ENCODE measurements around the gene CDH16.
"Not testable (repeated sequence)": the region's sequence is repeated elsewhere in the genome, so short reads cannot be mapped to it uniquely, and the experiment has no call there.

CDH16 gene

GRCh38 chr16:66908116-66908515, 10.6 kb downstream of the CDH16 start:
- DNase-seq, result no peak

DNA sequence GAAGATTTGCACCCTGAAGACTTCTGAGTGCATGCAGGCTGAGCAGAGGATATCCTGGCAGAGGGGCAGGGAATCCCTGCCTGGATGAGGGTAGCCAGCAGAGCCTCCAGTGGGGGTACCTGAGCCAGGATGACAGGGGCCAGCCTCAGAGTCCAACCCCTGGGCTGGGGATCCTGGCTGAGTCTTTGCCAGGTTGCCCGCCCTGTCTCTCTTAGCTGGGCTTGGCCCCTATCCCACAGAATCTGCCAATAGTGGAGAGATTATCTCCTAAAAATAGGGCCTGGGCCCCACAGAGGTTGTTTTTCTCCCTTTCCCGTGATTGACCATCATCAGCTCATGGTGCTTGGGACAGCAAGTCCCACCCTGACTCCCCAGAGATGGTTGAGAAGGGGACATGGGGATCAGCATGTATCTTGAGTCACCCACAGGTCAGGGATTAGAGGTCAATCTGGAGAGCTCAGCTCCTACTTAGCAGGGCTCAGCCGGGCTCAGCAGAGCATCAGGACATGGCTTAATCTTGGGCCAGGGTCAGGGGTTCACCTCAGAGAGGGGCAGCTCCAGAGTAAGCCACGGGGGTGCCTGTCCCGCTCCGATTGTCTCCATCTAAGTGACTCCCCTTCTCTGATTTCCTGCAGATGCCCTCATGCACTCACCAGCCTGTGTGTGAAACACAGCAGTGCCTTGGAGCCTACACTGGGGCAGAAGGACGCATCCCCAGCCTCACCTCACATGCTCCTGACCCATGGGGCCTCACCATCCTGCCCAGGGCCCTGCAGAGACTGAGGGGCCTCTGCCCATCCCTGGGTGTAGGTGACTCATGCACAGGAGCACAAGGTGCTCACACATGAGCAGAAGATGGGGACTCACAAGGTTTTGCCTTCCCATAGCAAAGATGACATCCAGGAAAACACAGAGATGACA, 11.5 kb downstream of the CDH16 start:
- DNase-seq, result no peak

DNA sequence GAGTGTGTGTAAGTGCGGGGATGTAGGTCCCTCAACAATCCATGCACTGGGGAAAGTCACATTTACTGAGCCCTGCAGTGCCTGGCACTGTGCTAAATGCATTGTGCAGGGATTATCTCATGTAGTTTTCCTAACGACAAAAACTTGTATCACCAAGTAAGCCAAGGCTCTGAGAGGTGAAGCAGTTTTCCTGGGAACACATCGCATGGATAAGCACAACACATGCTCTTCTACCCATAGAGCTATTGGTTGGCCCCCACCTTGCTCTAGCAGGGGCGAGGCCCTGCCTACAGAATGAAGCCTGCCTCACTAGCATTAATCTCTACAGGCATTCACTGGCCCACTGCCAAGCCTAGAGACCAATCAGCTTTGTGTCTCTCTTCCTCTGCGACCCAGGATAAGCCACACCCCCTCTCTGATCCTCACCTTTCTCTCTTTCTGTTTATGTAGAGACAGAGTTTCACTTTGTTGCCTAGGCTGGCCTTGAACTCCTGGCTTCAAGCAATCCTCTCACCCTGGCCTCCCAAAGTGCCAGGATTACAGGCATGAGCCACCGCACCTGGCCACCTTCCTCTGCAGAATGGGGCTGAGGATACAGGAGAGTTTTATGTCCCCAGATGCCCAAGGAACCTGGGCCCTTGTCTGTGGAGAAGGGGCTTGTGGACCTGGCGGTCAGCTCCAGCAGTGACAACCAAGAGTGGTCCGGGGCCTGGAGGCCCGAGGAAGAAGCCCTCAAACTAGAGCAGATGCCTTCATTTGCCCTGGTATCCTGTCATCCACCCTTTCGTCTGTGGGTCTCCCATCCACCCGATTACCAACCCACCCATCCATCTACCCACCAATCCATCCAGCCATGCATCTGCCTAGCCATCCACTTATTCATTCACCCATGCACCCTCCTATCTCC, 12.8 kb downstream of the CDH16 start:
- no peak for DNase-seq

GRCh38 chr16:66904846-66905632, 13.6 kb downstream of the CDH16 start:
- no peak for DNase-seq

DNA sequence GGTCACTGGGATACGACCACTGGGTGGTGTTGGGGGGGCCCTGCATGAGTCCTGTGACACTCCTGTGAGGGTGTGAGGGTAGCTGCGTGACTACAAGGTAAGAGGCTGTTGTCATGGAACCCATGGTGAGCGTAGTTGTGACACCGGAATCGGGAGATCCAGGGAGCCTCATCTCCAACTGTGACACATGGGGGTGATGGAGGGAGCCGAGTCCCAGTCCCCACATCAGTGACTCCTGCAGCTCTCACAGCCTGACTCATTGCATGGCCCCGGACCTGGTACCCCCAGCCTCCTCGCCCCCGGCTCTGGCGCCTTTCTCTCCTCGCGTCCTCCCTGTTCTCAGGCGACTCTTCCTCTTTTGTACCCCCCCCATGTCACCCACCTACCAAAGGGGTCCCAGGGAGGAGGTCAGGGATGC, 14.2 kb downstream of the CDH16 start:
- DNase-seq, result no peak

DNA sequence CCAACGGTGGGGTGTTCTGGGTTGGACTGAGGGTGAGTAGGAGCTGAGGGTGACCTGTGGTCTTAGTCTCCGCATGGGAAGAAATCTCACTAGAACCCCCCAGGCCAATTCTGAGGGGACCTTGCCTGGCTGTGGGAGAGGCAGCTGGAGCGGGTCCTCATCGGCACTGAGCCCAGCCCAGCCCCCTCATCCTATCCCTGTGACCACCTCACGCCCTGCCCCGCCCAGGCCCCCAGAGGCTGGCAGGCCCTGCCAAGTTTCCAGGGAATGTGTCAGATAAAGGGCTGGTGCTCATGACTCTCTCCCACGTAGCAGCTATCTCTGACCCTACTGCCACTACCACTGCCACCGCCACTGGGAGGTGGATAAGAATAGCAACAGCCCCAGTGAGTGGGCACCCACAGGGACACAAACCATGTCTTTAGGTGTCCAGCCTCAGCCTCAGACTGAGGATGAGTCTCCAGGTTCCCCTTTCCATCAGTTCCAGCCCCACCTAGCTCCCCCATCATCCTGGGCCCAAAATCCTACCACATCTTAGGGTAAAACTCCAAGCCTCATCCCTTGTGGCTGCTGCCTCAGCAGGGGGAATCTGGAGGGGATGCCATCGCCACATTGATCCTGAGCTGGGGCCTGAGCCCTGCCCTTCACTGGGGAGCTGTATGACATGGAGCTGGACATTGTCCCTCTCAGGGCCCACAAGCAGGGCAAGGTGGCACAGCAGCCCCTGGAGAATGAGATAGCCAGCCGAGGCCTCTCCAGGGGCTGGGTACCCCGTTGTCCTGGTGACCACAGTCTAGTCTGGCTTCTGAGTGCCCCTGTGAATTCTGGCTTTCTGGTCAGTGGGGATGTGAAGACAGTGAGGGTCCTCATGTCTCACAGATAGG, 14.9 kb downstream of the CDH16 start:
- no peak for DNase-seq

DNA sequence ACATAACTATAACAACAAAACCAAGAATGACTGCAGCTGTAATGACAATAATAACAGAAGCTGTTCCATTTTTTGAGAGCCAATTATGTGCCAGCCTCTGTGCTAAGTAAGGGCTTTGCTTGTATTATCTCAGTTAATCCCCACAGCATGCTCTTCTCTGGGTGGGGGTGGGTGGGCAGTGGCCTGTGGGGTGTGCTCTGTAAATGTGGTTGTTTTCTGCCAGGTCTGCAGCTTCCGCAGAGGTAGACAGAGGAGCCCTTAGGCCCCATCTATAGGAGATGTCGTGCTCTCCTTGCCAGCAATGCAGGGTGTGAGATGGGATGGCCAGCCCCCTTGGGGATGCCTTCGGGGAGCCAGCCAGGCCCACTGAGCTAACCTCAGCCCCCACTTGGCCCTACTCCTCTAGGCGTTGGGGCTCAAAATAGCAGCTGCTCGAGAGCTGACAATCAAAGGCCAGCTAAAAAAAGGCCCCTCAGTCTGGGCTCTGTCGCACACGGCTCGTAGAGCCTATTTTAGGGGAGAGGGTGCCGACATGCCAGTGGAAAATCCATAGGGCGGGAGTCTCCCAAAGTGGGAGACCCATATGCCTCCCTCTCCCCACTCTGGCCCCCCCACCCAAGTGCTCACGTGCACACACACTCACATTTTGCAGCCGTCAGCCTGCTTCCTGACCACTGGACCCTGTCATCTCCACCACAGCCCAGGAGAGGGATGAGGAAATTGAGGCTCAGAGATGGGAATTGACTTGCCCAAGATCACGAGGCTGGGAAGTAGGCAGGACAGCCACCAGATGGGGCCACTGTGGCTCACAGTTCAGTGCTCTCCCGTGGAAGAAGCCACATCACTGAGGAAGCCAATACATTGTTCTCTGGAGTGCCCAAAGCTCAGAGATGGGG, 15.8 kb downstream of the CDH16 start:
- DNase-seq, result no peak

DNA sequence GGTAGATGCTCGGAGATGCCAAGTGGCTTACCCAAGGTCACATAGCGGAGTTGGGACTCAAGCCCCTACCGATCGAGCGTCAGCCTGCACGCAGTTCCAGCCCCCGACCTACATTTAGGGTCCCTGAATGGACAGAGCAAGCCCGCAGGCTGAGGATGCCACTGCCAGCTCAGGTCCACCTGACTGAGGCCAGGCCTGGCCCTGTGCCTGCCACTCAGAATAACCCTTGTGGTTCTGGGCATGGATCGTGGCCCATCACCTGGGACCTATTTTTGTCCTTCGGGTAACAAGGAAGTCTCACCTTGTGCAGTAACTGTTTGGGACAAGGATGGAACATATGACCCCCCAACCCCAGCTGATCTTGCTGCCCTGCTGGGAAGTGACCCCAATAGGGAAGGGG, 17.1 kb downstream of the CDH16 start:
- no peak for DNase-seq

DNA sequence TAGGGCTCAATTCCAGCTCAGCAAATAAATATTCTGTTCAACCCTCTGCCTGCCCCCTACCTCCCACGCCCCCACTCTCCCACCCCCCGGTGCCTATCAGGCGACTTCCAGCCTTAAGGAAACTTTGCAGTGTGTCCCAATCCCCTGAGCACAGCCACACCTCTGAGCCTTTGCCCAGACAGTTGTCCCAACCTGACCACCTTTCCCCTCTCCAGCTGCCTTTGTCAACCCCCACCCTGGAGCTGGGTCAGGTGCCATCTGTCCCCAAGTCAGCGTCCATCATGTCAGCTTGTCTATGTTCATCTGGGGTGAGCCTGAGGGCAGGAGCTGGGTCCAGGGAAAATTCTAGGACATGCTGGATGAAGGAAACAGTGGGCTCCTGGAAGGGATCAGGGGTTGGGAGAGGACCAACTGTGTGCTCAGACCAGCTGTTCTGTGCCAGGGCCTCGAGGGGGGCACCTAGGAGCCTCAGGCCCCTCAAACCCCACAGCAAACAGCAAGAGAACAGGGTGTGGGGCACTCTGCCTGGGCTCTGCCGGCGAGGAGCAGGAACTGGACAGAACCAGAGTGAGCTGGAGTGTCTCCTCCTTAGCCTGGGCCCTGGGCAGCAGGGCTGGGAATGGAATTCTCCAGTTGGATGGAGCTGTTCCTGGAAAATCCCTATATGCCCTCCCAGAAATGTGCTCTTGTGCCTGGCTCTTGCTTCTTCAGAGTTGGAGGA, 17.8 kb downstream of the CDH16 start:
- DNase-seq, result no peak

- DNase-seq, result no peak
Measured at GRCh38 chr16:66899945-66900710, 18.6 kb downstream of the CDH16 start.

DNA sequence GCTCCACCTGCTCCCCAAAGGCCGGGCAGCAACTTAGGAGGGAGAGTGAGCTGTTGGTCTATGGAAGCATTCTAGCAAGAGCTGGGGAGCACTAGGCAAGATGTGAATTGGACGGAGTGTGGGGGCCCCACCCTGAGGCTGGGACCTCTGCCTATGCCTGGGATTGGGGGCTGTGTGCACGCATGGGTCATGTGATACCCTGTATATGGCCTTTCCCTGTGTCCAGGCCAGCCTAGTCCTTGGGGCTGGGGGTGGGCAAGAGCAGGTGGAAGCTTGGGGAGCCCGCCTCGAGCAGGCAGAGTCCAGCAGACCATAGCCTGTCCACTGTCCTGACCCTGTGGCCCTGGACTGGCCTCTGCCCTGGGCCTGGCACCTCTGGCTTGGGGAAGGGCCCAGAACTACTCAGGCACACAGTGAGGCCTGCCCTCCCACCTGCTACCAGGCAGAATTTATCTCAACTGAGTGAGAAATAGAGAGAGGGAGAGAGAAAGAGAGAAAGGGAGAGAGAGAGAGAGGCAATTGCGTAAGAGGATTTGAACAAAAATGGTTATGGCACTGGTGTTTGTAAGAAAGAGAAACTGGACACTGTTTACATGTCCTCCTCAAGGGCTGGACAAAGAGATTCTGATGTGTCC, 19.3 kb downstream of the CDH16 start:
- DNase-seq, result no peak

GRCh38 chr16:66898933-66899309, 19.8 kb downstream of the CDH16 start:
- no peak for DNase-seq

DNA sequence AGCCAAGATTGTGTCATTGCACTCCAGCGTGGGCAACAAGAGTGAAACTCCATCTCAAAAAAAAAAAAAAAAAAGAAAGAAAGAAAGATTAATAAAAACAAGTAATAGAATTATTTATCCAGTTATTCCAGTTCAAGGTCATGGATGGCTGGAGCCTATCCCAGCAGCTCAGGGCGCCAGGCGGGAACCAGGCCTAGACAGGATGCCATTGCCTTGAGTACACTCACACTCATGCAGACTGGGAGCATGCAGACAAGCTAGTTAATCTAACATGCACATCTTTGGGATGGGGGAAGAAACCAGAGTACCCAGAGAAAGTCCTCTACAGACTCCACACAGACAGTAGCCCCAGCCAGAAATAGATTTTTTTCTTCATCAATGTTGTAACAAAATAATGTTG, 20.5 kb downstream of the CDH16 start:
- no peak for DNase-seq

DNA sequence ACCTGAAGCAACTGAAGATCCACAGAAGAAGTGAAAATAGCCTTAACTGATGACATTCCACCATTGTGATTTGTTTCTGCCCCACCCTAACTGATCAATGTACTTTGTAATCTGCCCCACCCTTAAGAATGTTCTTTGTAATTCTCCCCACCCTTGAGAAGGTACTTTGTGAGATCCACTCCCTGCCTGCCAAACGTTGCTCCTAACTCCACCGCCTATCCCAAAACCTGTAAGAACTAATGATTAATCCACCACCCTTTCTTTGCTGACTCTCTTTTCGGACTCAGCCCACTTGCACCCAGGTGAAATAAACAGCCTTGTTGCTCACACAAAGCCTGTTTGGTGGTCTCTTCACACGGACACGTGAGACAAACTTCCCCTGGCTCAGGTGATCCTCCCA, 22.0 kb downstream of the CDH16 start:
- not testable (repeated sequence) for DNase-seq

DNA sequence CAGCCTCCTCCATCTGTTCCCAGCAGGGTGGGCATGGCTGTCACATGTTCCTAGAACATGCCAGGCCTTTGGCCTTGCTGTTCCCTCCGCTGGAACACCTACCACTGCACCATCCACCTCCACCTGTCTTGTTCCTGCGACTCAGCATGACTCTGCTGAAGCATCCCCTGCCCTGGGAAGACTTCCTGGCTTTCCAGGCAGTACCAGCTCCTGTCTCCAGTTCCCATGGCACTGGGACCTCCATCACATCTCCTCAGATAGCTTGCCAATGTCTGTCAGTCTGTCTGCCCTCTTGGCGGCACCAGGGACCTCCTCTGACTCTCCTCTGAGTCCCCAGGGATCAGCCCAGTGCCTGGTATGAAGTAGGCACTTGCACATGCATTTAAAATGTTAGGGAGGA, 22.7 kb downstream of the CDH16 start:
- DNase-seq, result no peak

GRCh38 chr16:66895689-66895979, 23.1 kb downstream of the CDH16 start:
- no peak for DNase-seq

GRCh38 chr16:66894948-66895688, 23.6 kb downstream of the CDH16 start:
- peak; percentile 11 for DNase-seq

- DNase-seq, result no peak
Measured at GRCh38 chr16:66894055-66894454, 24.6 kb downstream of the CDH16 start.

Measured in effector CD8-positive, alpha-beta T cell (primary cell).